Activated T-cell treated with anti-CD3 and anti-CD28 coated beads for 24 hours (primary cell): ENCODE data around the gene PERCC1.
"Not testable (repeated sequence)": the region's sequence is repeated elsewhere in the genome, so short reads cannot be mapped to it uniquely, and the experiment has no call there.

Experiments used
- DNase-seq: peaks from one replicate; pipeline ENCODE4 v3.0.0-alpha.2; 2020; ENCODE audit warnings: low read depth

PERCC1 gene

GRCh38 chr16:1469693-1470201 is 38.9 kb downstream of the PERCC1 start:
- no peak for DNase-seq

GRCh38 chr16:1470481-1471251 is 39.8 kb downstream of the PERCC1 start:
- DNase-seq, result no peak

- no peak for DNase-seq
These were observed 40.8 kb downstream of the PERCC1 start for GRCh38 chr16:1471569-1472194.

- no peak for DNase-seq
These were observed 42.1 kb downstream of the PERCC1 start for GRCh38 chr16:1472974-1473373.

- DNase-seq, result no peak
These were observed 43.4 kb downstream of the PERCC1 start for GRCh38 chr16:1474082-1474795.

- DNase-seq, result peak; percentile 88
These were observed 44.1 kb downstream of the PERCC1 start, which contains the start of gene CLCN7 for GRCh38 chr16:1474796-1475551. Gene CLCN7, minus strand, starts transcription at chr16:1475028. Its CDS starts 54 bp downstream, at chr16:1474974.

- DNase-seq, result no peak
These were observed 44.8 kb downstream of the PERCC1 start for GRCh38 chr16:1475552-1476114.

- DNase-seq, result no peak
These were observed 46.2 kb downstream of the PERCC1 start for GRCh38 chr16:1477033-1477432.

GRCh38 chr16:1478937-1479336 is 48.1 kb downstream of the PERCC1 start:
- DNase-seq, result not testable (repeated sequence)

GRCh38 chr16:1481906-1482835 is 51.3 kb downstream of the PERCC1 start:
- no peak for DNase-seq
